K562 (cell line): ENCODE measurements around the gene SMC3. TPM values are rescaled to one million over a fixed set of nuclear protein-coding genes. Genes with fewer than 3 reads are reported as not detected.

Source experiments
- ATAC-seq: fragments of 200-7000 bp; cut with Tn5 transposase; 3 replicates; pipeline ENCODE4 v1.9.1; 2020; ENCODE audit warnings: moderate library complexity
- BruUV-seq: library from RNA; stranded (reverse); fragments of 400-500 nt; replicated peaks from 2 replicates; lab custom pipeline; 2021; lab: Mats Ljungman, UMichigan
- CTCF ChIA-PET: fragments of 300-600 bp; formaldehyde crosslinking; extraction: SDS; loops from one replicate; lab custom pipeline; 2021; ENCODE audit warnings: low intra/inter-chr PET ratio; lab: Yijun Ruan, JAX
- POLR2A ChIA-PET: fragments of 300-600, 350-650 bp; sonication (Branson Sonifier 250); formaldehyde crosslinking; extraction: SDS; loops from one replicate; lab custom pipeline; 2021; ENCODE audit warnings: antibody characterized with exemption, inconsistent platforms; lab: Yijun Ruan, JAX
- DNase-seq, 4 experiments: peaks; one replicate each; pipeline versions ENCODE4 v3.0.0 to v3.0.0-alpha.2; 2011 to 2018; ENCODE audit warnings: low spot score in 3 of 4, mixed read lengths in 3 of 4; ENCODE audit errors: extremely low read depth in 1 of 4
- FAIRE-seq: peaks from 2 replicates; lab custom pipeline; 2011; peaks lifted over from hg19 to GRCh38; lab: Jason Lieb, UNC
- H2AFZ ChIP-seq: 2 replicates; pipeline ENCODE4 v1.6.0; 2011; ENCODE audit warnings: low read depth, low read length, control low read depth, inconsistent platforms
- H3K27ac ChIP-seq: fragments of 200-600 bp; 3 replicates; pipeline ENCODE4 v1.8.0; 2011; ENCODE audit warnings: low read depth, mild to moderate bottlenecking, control low read depth, inconsistent platforms, low read length, moderate library complexity, mixed read lengths; ENCODE audit errors: extremely low read depth
- H3K27me3 ChIP-seq, 2 experiments: fragments of 300-600 bp in 1 of 2; 2 replicates in 1 of 2; 3 replicates in 1 of 2; pipeline versions ENCODE4 v1.6.0 to v1.8.0; 2011; ENCODE audit warnings: inconsistent platforms in 2 of 2, low read length in 2 of 2, mild to moderate bottlenecking in 1 of 2, mixed read lengths in 1 of 2, moderate library complexity in 1 of 2; ENCODE audit not compliant: control insufficient read depth in 2 of 2, insufficient read depth in 2 of 2
- H3K36me3 ChIP-seq: fragments of 300-600 bp; 3 replicates; pipeline ENCODE4 v1.8.0; 2011; ENCODE audit warnings: mild to moderate bottlenecking, low read length, inconsistent platforms; ENCODE audit not compliant: control insufficient read depth, insufficient read depth
- H3K4me1 ChIP-seq, 2 experiments: fragments of 200-600 bp in 1 of 2; replicated peaks in 1 of 2; 2 replicates in 1 of 2; 3 replicates in 1 of 2; pipeline versions ENCODE4 v1.5.1 to v1.8.0; 2011; ENCODE audit warnings: inconsistent platforms in 2 of 2, low read length in 2 of 2, mild to moderate bottlenecking in 1 of 2, mixed read lengths in 1 of 2, moderate library complexity in 1 of 2; ENCODE audit not compliant: control insufficient read depth in 2 of 2, insufficient read depth in 2 of 2
- H3K4me2 ChIP-seq: 2 replicates; pipeline ENCODE4 v1.6.1; 2011; ENCODE audit warnings: low read length, control low read depth, inconsistent platforms, mixed read lengths; ENCODE audit not compliant: insufficient read depth
- H3K4me3 ChIP-seq: fragments of 200-600 bp; sonication (generic), shearing (Covaris generic); 2 replicates; pipeline ENCODE4 v1.5.1; 2016; ENCODE audit warnings: control low read depth, inconsistent platforms
- H3K79me2 ChIP-seq: fragments of 200-600 bp; 3 replicates; pipeline ENCODE4 v1.8.0; 2011; ENCODE audit warnings: low read length, inconsistent platforms; ENCODE audit not compliant: control insufficient read depth, insufficient read depth
- H3K9ac ChIP-seq, 2 experiments: 2 replicates each; pipeline versions ENCODE4 v1.6.0 to v1.6.1; 2011; ENCODE audit warnings: low read depth in 2 of 2, low read length in 2 of 2, control low read depth in 1 of 2, inconsistent platforms in 1 of 2, mild to moderate bottlenecking in 1 of 2, mixed read lengths in 1 of 2; ENCODE audit not compliant: insufficient read depth in 1 of 2
- H3K9me1 ChIP-seq: one replicate; pipeline ENCODE4 v1.6.0; 2011; ENCODE audit warnings: inconsistent platforms, mild to moderate bottlenecking, low read length, moderate library complexity; ENCODE audit not compliant: control insufficient read depth, insufficient read depth
- H3K9me3 ChIP-seq: replicated peaks from 2 replicates; pipeline ENCODE4 v1.5.1; 2011; ENCODE audit warnings: low read depth, low read length, inconsistent platforms; ENCODE audit not compliant: control insufficient read depth, insufficient read depth
- H4K20me1 ChIP-seq: replicated peaks from 2 replicates; pipeline ENCODE4 v1.6.1; 2011; ENCODE audit warnings: low read length, inconsistent platforms, mixed read lengths; ENCODE audit not compliant: control insufficient read depth, insufficient read depth
- FOXJ3 ChIP-seq: sonication (generic); formaldehyde crosslinking; IDR thresholded peaks from 2 replicates; pipeline ENCODE4 v1.4.0; 2020; ENCODE audit warnings: mild to moderate bottlenecking, missing genetic modification reagents
- MAFF ChIP-seq: IDR thresholded peaks from 2 replicates; pipeline ENCODE4 v1.6.1; 2012; ENCODE audit warnings: low read length, improper control_type of control experiment
- NR1H2 ChIP-seq: sonication (generic); formaldehyde crosslinking; IDR thresholded peaks from 2 replicates; pipeline ENCODE4 v1.4.0; 2020; ENCODE audit warnings: mild to moderate bottlenecking, missing genetic modification reagents
- RBM34 ChIP-seq: fragments of 200-400 bp; formaldehyde crosslinking; IDR thresholded peaks from 2 replicates; pipeline ENCODE4 v1.6.1; 2018; ENCODE audit warnings: low read length, borderline replicate concordance; ENCODE audit not compliant: insufficient read depth
- YY1 ChIP-seq, 3 experiments: IDR thresholded peaks; 2 replicates each; pipeline ENCODE4 v1.6.1; 2011; ENCODE audit warnings: low read length in 2 of 3, mild to moderate bottlenecking in 2 of 3, moderate library complexity in 2 of 3, borderline replicate concordance in 1 of 3, control low read depth in 1 of 3, low read depth in 1 of 3; ENCODE audit not compliant: insufficient read depth in 3 of 3, insufficient replicate concordance in 2 of 3, control insufficient read depth in 1 of 3, insufficient read length in 1 of 3; ENCODE audit errors: extremely low read depth in 1 of 3
- ZNF133 ChIP-seq: fragments of 250-450 bp; sonication (Bioruptor Pico); IDR thresholded peaks from 2 replicates; pipeline ENCODE4 v1.4.0; 2020; ENCODE audit warnings: mild to moderate bottlenecking
- ZNF212 ChIP-seq: fragments of 450-650 bp; formaldehyde crosslinking; IDR thresholded peaks from 2 replicates; pipeline ENCODE4 v1.4.0; 2020; ENCODE audit warnings: mild to moderate bottlenecking
- ZNF316 ChIP-seq: fragments of 450-650 bp; IDR thresholded peaks from 2 replicates; pipeline ENCODE4 v1.6.1; 2016
- WGBS: fragments of 100-300 bp; shearing (Covaris generic); methylation state at CpG from one replicate; pipeline ENCODE4 v1.1.6; 2016; ENCODE audit warnings: low coverage, mixed read lengths; ENCODE audit not compliant: insufficient coverage; ENCODE audit errors: missing lambda C conversion rate; 5-methylcytosine and 5-hydroxymethylcytosine counted together
- in situ Hi-C: fragments of 300-500 bp; cut with MboI; formaldehyde crosslinking; loops from 4 replicates; pipeline ENCODE4 v1.15.0; 2018; ENCODE audit warnings: inconsistent platforms, mixed read lengths
- intact Hi-C: fragments of 100-400 bp; cut with micrococcal nuclease; formaldehyde crosslinking; loops from 2 replicates; pipeline ENCODE4 v1.14.2; 2022
- polyA plus RNA-seq, 8 experiments: library from polyadenylated mRNA; depleted of rRNA in 4 of 8; stranded (reverse) in 5 of 8; unstranded in 3 of 8; fragments of >200 nt; fragmentation: Nextera tagmentation in 2 of 8; fragmentation: Illumina TruSeq in 1 of 8; extraction: Ambion mirVana in 2 of 8; extraction: Trizol in 1 of 8; gene quantifications; 2 replicates each; pipeline versions ENCODE4 v1.2.1 to v1.2.3, GENCODE V29; 2011 to 2014; ENCODE audit warnings: inconsistent platforms in 1 of 8, missing spikeins in 1 of 8
- total RNA-seq, 7 experiments: library from RNA; depleted of rRNA in 6 of 7; stranded (reverse); fragments of >200 nt in 6 of 7; fragmentation: Illumina TruSeq in 2 of 7; extraction: Trizol in 2 of 7; gene quantifications; 2 replicates each; pipeline versions ENCODE4 v1.2.1 to v1.2.3, GENCODE V29; 2011 to 2021; ENCODE audit warnings: low replicate concordance in 1 of 7
- TF ChIP-seq, protein P1 (sequence below): fragments of 250-450 bp; sonication (Bioruptor Pico); IDR thresholded peaks from 2 replicates; pipeline ENCODE4 v1.8.0; 2021; ENCODE audit warnings: moderate library complexity, mild to moderate bottlenecking, inconsistent platforms
- TF ChIP-seq, protein P2 (sequence below): fragments of 250-450 bp; sonication (Bioruptor Pico); IDR thresholded peaks from 2 replicates; pipeline ENCODE4 v1.4.0; 2020; ENCODE audit warnings: borderline replicate concordance
- TF ChIP-seq, protein P3 (sequence below): fragments of 450-650 bp; IDR thresholded peaks from 2 replicates; pipeline ENCODE4 v1.6.1; 2017; ENCODE audit warnings: antibody characterized with exemption
- TF ChIP-seq, protein P4 (sequence below): fragments of 450-650 bp; conservative IDR thresholded peaks from 2 replicates; pipeline ENCODE4 v1.6.1; 2016; ENCODE audit warnings: missing genetic modification characterization, low read depth, mild to moderate bottlenecking, missing compliant biosample characterization, moderate library complexity

The SMC3 gene
- total and polyA plus RNA-seq, 9 of the 15 experiments (the other 6 are each of a cell fraction or from before 2014, with no cell fraction given): 21.3 to 62.6 (median 39.3) TPM

DNA sequence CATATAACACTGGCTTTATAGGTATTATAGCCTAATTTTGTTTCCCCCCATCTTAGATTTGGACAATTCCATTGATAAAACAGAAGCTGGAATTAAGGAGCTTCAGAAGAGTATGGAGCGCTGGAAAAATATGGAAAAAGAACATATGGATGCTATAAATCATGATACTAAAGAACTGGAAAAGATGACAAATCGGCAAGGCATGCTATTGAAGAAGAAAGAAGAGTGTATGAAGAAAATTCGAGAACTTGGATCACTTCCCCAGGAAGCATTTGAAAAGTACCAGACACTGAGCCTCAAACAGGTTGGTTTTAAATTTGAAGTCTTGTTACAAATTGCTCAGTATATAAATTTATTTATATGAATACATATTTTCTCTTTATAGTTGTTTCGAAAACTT lies 34.1 kb downstream of the SMC3 start (continued):
- TF ChIP-seq YY1 (IDR thresholded peaks at IDR 0.05; ENCODE audit: borderline replicate concordance in 1 of 3, control insufficient read depth in 1 of 3, extremely low read depth in 1 of 3, insufficient read depth in 3 of 3, insufficient read length in 1 of 3, insufficient replicate concordance in 2 of 3, low read depth in 1 of 3, low read length in 2 of 3) (no peak), RBM34 (no peak), NR1H2 (CRISPR knock-in tag) (no peak), ZNF212 (CRISPR knock-in tag) (no peak)
- TF ChIP-seq, protein P1, sequence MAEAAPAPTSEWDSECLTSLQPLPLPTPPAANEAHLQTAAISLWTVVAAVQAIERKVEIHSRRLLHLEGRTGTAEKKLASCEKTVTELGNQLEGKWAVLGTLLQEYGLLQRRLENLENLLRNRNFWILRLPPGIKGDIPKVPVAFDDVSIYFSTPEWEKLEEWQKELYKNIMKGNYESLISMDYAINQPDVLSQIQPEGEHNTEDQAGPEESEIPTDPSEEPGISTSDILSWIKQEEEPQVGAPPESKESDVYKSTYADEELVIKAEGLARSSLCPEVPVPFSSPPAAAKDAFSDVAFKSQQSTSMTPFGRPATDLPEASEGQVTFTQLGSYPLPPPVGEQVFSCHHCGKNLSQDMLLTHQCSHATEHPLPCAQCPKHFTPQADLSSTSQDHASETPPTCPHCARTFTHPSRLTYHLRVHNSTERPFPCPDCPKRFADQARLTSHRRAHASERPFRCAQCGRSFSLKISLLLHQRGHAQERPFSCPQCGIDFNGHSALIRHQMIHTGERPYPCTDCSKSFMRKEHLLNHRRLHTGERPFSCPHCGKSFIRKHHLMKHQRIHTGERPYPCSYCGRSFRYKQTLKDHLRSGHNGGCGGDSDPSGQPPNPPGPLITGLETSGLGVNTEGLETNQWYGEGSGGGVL (CRISPR knock-in tag): no peak

DNA sequence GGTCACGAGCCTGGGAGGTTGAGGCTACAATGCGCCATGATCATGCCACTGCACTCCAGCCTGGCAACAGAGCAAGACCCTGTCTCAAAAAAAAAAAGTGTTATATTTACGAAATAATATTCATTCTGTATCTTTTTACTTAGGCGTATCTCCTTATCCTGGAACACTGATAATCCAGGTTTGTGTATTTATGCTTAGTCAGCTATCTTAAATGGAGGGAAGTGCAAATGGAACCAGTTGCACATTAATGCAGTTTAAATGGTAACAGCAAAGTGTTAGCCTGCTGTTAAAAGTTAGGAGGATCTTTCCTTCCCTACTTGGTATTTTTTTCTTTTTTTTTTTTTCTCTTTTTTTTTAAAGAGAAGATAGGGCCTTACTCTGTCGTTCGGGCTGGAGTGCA lies 40.6 kb downstream of the SMC3 start:
- BruUV-seq: no TSS peak
- ATAC-seq: no peak
- H3K79me2 ChIP-seq: no peaks in the 10 kb centered on the region
- no peak for DNase-seq
- no peak overlapping the region for H3K4me3 ChIP-seq
- no peak overlapping the region for H3K9ac ChIP-seq
- in situ Hi-C loops (loop anchor here (25.0 kb wide), 1 partner anchor 279 kb away; no protein-coding TSS in a partner anchor), intact Hi-C loops (no loop called here)
- no peaks in the 10 kb centered on the region for H3K9me3 ChIP-seq
- no peak overlapping the region for H3K27ac ChIP-seq
- no peaks in the 10 kb centered on the region for H4K20me1 ChIP-seq
- no peak overlapping the region for H3K4me2 ChIP-seq
- H3K9me1 ChIP-seq: no peaks in the 10 kb centered on the region
- H3K27me3 ChIP-seq: no peaks in the 10 kb centered on the region
- peaks cover 0 to 6% of the 10 kb centered on the region in 2 experiments; a peak in 2 of 5 replicates for H3K4me1 ChIP-seq
- POLR2A ChIA-PET: interaction anchor here (0.8 to 1.5 kb wide), 2 partner anchors 11 to 42 kb away, joined by 3 to 6 read pairs; no protein-coding TSS in a partner anchor
- peaks cover 29% of the 10 kb centered on the region for H3K36me3 ChIP-seq
- CTCF ChIA-PET: no interaction called here
- WGBS: 65% methylated on average over 6 of the region's 6 CpGs
- no peak for FAIRE-seq
- no peak overlapping the region for H2AFZ ChIP-seq
- TF ChIP-seq, protein P2, sequence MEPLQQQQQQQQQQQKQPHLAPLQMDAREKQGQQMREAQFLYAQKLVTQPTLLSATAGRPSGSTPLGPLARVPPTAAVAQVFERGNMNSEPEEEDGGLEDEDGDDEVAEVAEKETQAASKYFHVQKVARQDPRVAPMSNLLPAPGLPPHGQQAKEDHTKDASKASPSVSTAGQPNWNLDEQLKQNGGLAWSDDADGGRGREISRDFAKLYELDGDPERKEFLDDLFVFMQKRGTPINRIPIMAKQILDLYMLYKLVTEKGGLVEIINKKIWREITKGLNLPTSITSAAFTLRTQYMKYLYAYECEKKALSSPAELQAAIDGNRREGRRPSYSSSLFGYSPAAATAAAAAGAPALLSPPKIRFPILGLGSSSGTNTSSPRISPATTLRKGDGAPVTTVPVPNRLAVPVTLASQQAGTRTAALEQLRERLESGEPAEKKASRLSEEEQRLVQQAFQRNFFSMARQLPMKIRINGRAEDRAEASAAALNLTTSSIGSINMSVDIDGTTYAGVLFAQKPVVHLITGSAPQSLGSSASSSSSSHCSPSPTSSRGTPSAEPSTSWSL: no peak
- TF ChIP-seq, protein P3, sequence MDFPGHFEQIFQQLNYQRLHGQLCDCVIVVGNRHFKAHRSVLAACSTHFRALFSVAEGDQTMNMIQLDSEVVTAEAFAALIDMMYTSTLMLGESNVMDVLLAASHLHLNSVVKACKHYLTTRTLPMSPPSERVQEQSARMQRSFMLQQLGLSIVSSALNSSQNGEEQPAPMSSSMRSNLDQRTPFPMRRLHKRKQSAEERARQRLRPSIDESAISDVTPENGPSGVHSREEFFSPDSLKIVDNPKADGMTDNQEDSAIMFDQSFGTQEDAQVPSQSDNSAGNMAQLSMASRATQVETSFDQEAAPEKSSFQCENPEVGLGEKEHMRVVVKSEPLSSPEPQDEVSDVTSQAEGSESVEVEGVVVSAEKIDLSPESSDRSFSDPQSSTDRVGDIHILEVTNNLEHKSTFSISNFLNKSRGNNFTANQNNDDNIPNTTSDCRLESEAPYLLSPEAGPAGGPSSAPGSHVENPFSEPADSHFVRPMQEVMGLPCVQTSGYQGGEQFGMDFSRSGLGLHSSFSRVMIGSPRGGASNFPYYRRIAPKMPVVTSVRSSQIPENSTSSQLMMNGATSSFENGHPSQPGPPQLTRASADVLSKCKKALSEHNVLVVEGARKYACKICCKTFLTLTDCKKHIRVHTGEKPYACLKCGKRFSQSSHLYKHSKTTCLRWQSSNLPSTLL: no peak
- peak; percentile 93 for TF ChIP-seq ZNF316
- TF ChIP-seq FOXJ3: no peak
- TF ChIP-seq MAFF: peak; percentile 95
- TF ChIP-seq ZNF133 (CRISPR knock-in tag): no peak
- TF ChIP-seq, protein P4, sequence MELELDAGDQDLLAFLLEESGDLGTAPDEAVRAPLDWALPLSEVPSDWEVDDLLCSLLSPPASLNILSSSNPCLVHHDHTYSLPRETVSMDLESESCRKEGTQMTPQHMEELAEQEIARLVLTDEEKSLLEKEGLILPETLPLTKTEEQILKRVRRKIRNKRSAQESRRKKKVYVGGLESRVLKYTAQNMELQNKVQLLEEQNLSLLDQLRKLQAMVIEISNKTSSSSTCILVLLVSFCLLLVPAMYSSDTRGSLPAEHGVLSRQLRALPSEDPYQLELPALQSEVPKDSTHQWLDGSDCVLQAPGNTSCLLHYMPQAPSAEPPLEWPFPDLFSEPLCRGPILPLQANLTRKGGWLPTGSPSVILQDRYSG (tag): no peak
